ENCODE results near the gene HOXC9. TPM values are rescaled to one million over a fixed set of nuclear protein-coding genes. Genes with fewer than 3 reads are reported as not detected.
A peak's percentile ranks its signal among the peaks of the same experiment; 100 is the strongest.

HOXC9 gene
- total RNA-seq, 1 donor from 2014 or later = not detected

- Mint-ChIP-seq H3K27ac (no peak overlapping the region), H3K9me3 (no peaks in the 10 kb centered on the region), H3K4me3 (ENCODE audit: low read depth) (no peak overlapping the region), H3K4me1 (ENCODE audit: low read depth) (peaks cover 17% of the 10 kb centered on the region), H3K27me3 (ENCODE audit: low read depth) (peaks cover 93% of the 10 kb centered on the region), H3K36me3 (ENCODE audit: low read depth) (no peaks in the 10 kb centered on the region)
- intact Hi-C loops (cut with micrococcal nuclease) = no loop called here
- no peak for DNase-seq (ENCODE audit: low spot score)
Measured at GRCh38 chr12:54005531-54005852, 5.5 kb downstream of the HOXC9 start.

GRCh38 chr12:54005853-54006558 lies 6.0 kb downstream of the HOXC9 start:
- peaks cover 92% of the 10 kb centered on the region for H3K27me3 Mint-ChIP-seq (ENCODE audit: low read depth)
- no peak overlapping the region for H3K27ac Mint-ChIP-seq
- peaks cover 18% of the 10 kb centered on the region for H3K4me1 Mint-ChIP-seq (ENCODE audit: low read depth)
- peak overlapping the region; percentile 79 for H3K4me3 Mint-ChIP-seq (ENCODE audit: low read depth)
- no peaks in the 10 kb centered on the region for H3K36me3 Mint-ChIP-seq (ENCODE audit: low read depth)
- peak; percentile 76 for DNase-seq (ENCODE audit: low spot score)
- intact Hi-C loops (cut with micrococcal nuclease) = loop anchor here (1.0 to 2.0 kb wide), 2 partner anchors 23 to 195 kb away; partner anchors contain the start of gene HOXC6
- no peaks in the 10 kb centered on the region for H3K9me3 Mint-ChIP-seq

GRCh38 chr12:54006559-54007220 lies 6.7 kb downstream of the HOXC9 start:
- intact Hi-C loops (cut with micrococcal nuclease) = loop anchor here (1.0 to 2.0 kb wide), 2 partner anchors 22 to 195 kb away; partner anchors contain the start of gene HOXC6
- Mint-ChIP-seq H3K27me3 (ENCODE audit: low read depth) (peaks cover 92% of the 10 kb centered on the region), H3K36me3 (ENCODE audit: low read depth) (no peaks in the 10 kb centered on the region), H3K4me3 (ENCODE audit: low read depth) (peak overlapping the region; percentile 79), H3K4me1 (ENCODE audit: low read depth) (peaks cover 20% of the 10 kb centered on the region), H3K27ac (no peak overlapping the region), H3K9me3 (no peaks in the 10 kb centered on the region)
- DNase-seq (ENCODE audit: low spot score) = no peak

GRCh38 chr12:54007538-54008259 lies 7.7 kb downstream of the HOXC9 start:
- intact Hi-C loops (cut with micrococcal nuclease) = loop anchor here (2.0 kb wide), 1 partner anchor 21 kb away; the partner anchor contains the start of gene HOXC6
- H3K4me1 Mint-ChIP-seq (ENCODE audit: low read depth) = peaks cover 16% of the 10 kb centered on the region
- no peak for DNase-seq (ENCODE audit: low spot score)
- H3K9me3 Mint-ChIP-seq = no peaks in the 10 kb centered on the region
- H3K4me3 Mint-ChIP-seq (ENCODE audit: low read depth) = no peak overlapping the region
- H3K36me3 Mint-ChIP-seq (ENCODE audit: low read depth) = no peaks in the 10 kb centered on the region
- no peak overlapping the region for H3K27ac Mint-ChIP-seq
- peaks cover 91% of the 10 kb centered on the region for H3K27me3 Mint-ChIP-seq (ENCODE audit: low read depth)

GRCh38 chr12:54008260-54008552 lies 8.2 kb downstream of the HOXC9 start:
- H3K27me3 Mint-ChIP-seq (ENCODE audit: low read depth) = peaks cover 91% of the 10 kb centered on the region
- no peaks in the 10 kb centered on the region for H3K9me3 Mint-ChIP-seq
- no peak overlapping the region for H3K4me3 Mint-ChIP-seq (ENCODE audit: low read depth)
- H3K36me3 Mint-ChIP-seq (ENCODE audit: low read depth) = no peaks in the 10 kb centered on the region
- no peak overlapping the region for H3K27ac Mint-ChIP-seq
- DNase-seq (ENCODE audit: low spot score) = no peak
- H3K4me1 Mint-ChIP-seq (ENCODE audit: low read depth) = peaks cover 16% of the 10 kb centered on the region
- intact Hi-C loops (cut with micrococcal nuclease) = no loop called here

- no peaks in the 10 kb centered on the region for H3K9me3 Mint-ChIP-seq
- no peak overlapping the region for H3K4me3 Mint-ChIP-seq (ENCODE audit: low read depth)
- no peak for DNase-seq (ENCODE audit: low spot score)
- no peaks in the 10 kb centered on the region for H3K36me3 Mint-ChIP-seq (ENCODE audit: low read depth)
- intact Hi-C loops (cut with micrococcal nuclease) = loop anchor here (10.0 kb wide), 2 partner anchors 365 to 1005 kb away; partner anchors contain the start of gene EIF4B
- H3K27me3 Mint-ChIP-seq (ENCODE audit: low read depth) = peaks cover 89% of the 10 kb centered on the region
- H3K27ac Mint-ChIP-seq = no peak overlapping the region
- peaks cover 16% of the 10 kb centered on the region for H3K4me1 Mint-ChIP-seq (ENCODE audit: low read depth)
Measured at GRCh38 chr12:54009171-54010052, 9.5 kb downstream of the HOXC9 start.

- H3K9me3 Mint-ChIP-seq = no peaks in the 10 kb centered on the region
- no peak for DNase-seq (ENCODE audit: low spot score)
- intact Hi-C loops (cut with micrococcal nuclease) = loop anchor here (10.0 kb wide), 2 partner anchors 364 to 1006 kb away; partner anchors contain the start of gene EIF4B
- H3K4me3 Mint-ChIP-seq (ENCODE audit: low read depth) = no peak overlapping the region
- peaks cover 90% of the 10 kb centered on the region for H3K27me3 Mint-ChIP-seq (ENCODE audit: low read depth)
- H3K36me3 Mint-ChIP-seq (ENCODE audit: low read depth) = no peaks in the 10 kb centered on the region
- no peak overlapping the region for H3K27ac Mint-ChIP-seq
- H3K4me1 Mint-ChIP-seq (ENCODE audit: low read depth) = peaks cover 19% of the 10 kb centered on the region
Measured at GRCh38 chr12:54010053-54010971, 10.4 kb downstream of the HOXC9 start.

- peaks cover 16% of the 10 kb centered on the region for H3K4me1 Mint-ChIP-seq (ENCODE audit: low read depth)
- no peaks in the 10 kb centered on the region for H3K36me3 Mint-ChIP-seq (ENCODE audit: low read depth)
- no peak for DNase-seq (ENCODE audit: low spot score)
- H3K27me3 Mint-ChIP-seq (ENCODE audit: low read depth) = peaks cover 87% of the 10 kb centered on the region
- no peak overlapping the region for H3K27ac Mint-ChIP-seq
- intact Hi-C loops (cut with micrococcal nuclease) = loop anchor here (10.0 kb wide), 2 partner anchors 364 to 1006 kb away; partner anchors contain the start of gene EIF4B
- no peak overlapping the region for H3K4me3 Mint-ChIP-seq (ENCODE audit: low read depth)
- no peaks in the 10 kb centered on the region for H3K9me3 Mint-ChIP-seq
Measured at GRCh38 chr12:54010972-54011664, 11.2 kb downstream of the HOXC9 start.

GRCh38 chr12:54011665-54012532 lies 11.9 kb downstream of the HOXC9 start:
- intact Hi-C loops (cut with micrococcal nuclease) = loop anchor here (10.0 kb wide), 2 partner anchors 363 to 1007 kb away; partner anchors contain the start of gene EIF4B
- peaks cover 9% of the 10 kb centered on the region for H3K4me1 Mint-ChIP-seq (ENCODE audit: low read depth)

GRCh38 chr12:54012631-54013409 lies 12.9 kb downstream of the HOXC9 start:
- peaks cover 81% of the 10 kb centered on the region for H3K27me3 Mint-ChIP-seq (ENCODE audit: low read depth)
- no peaks in the 10 kb centered on the region for H3K9me3 Mint-ChIP-seq
- DNase-seq (ENCODE audit: low spot score) = no peak
- no peak overlapping the region for H3K4me3 Mint-ChIP-seq (ENCODE audit: low read depth)
- intact Hi-C loops (cut with micrococcal nuclease) = loop anchor here (10.0 kb wide), 2 partner anchors 362 to 1008 kb away; partner anchors contain the start of gene EIF4B
- H3K4me1 Mint-ChIP-seq (ENCODE audit: low read depth) = peaks cover 16% of the 10 kb centered on the region
- no peak overlapping the region for H3K27ac Mint-ChIP-seq
- H3K36me3 Mint-ChIP-seq (ENCODE audit: low read depth) = no peaks in the 10 kb centered on the region

More at GRCh38 chr12:54011665-54012532, 11.9 kb downstream of the HOXC9 start:
- Mint-ChIP-seq H3K27me3 (ENCODE audit: low read depth) (peaks cover 83% of the 10 kb centered on the region), H3K4me3 (ENCODE audit: low read depth) (no peak overlapping the region), H3K9me3 (no peaks in the 10 kb centered on the region), H3K36me3 (ENCODE audit: low read depth) (no peaks in the 10 kb centered on the region), H3K27ac (no peak overlapping the region)
- DNase-seq (ENCODE audit: low spot score) = no peak

All from activated T-helper 2 cell treated with anti-CD3 and anti-CD28 coated beads, Interferon-gamma antibody, Interleukin-2, Interleukin-4, amounts not matched to agents 10 μg/mL and 5 μg/mL and 100 μg/mL, durations not matched to agents 14 hours and 24 hours and 36 hours (primary cell).